Activated naive CD4-positive, alpha-beta T cell treated with anti-CD3 and anti-CD28 coated beads, Interleukin-2, amount 50 U/mL, for 72 hours (primary cell): Measurements from ENCODE around the gene OGFOD2. TPM values are rescaled to one million over a fixed set of nuclear protein-coding genes. Genes with fewer than 3 reads are reported as not detected.
"Not testable (repeated sequence)": the region's sequence is repeated elsewhere in the genome, so short reads cannot be mapped to it uniquely, and the experiment has no call there.

Experiments
- ATAC-seq, 2 donors: fragments of 150-1000 bp; cut with Tn5 transposase; 2 replicates each; pipeline ENCODE4 v1.10.0; 2021; ENCODE audit warnings: mild to moderate bottlenecking in 2 of 2, moderate library complexity in 2 of 2
- DNase-seq, 2 donors: peaks; one replicate each; pipeline ENCODE4 v3.0.0; 2021 to 2022; ENCODE audit warnings: low spot score in 2 of 2
- H3K27ac Mint-ChIP-seq, 2 donors: one replicate each; pipeline ENCODE4 v1.8.0; 2022; ENCODE audit warnings: mild to moderate bottlenecking in 2 of 2, mixed read lengths in 2 of 2
- H3K36me3 Mint-ChIP-seq, 2 donors: one replicate each; pipeline ENCODE4 v1.8.0; 2022; ENCODE audit warnings: mixed read lengths in 2 of 2
- H3K9me3 Mint-ChIP-seq, 2 donors: one replicate each; pipeline ENCODE4 v1.8.0; 2022; ENCODE audit warnings: mixed read lengths in 2 of 2
- total RNA-seq, 2 donors: library from RNA; stranded (reverse); gene quantifications; one replicate each; pipeline ENCODE4 v1.2.3, GENCODE V29; 2022

OGFOD2 gene
- total RNA-seq, 2 donors from 2014 or later = 30.3 to 30.8 TPM

DNA sequence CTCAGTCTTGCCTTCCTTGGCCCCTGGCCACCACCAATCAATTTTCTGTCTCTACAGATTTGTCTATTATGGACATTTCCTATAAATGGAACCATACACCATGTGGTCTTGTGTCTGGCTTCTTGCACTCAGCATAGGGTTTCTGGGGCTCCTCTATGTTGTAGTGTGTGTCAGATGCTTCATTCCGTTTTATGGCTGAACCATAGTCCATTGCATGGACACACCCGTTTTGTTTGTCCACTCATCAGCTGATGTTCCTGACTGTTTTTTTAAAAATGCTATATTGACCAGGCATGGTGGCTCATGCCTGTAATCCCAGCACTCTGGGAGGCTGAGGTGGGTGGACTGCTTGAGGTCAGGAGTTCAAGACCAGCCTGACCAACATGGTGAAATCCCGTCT, 26.4 kb downstream of the OGFOD2 start:
- ATAC-seq = no peak

DNA sequence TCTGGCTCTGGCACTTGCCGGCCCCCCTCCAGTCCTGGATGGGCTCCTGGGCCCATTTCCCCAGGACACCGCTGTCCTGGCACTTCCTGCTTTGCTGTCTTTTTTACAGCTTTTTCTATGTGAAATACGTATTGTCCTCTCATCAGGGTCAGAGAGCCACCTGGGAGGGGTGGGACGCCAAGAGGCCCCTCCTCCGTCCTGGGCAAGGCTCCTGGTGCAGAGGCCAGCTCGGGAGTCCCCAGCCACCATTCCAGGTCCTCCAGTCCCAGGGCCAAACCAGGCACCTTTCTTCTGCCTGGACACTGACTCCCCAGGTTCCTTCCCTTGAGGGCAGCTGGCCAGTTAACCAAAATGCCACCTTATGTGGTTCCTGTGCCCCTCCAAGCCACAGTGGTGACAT, 28.2 kb downstream of the OGFOD2 start:
- H3K36me3 Mint-ChIP-seq = no peaks in the 10 kb centered on the region
- ATAC-seq = no peak
- no peak for DNase-seq
- no peaks in the 10 kb centered on the region for H3K9me3 Mint-ChIP-seq
- H3K27ac Mint-ChIP-seq = peak overlapping the region in 1 of 2 donors; percentile 69

More for the DNA sequence above, 26.4 kb downstream of the OGFOD2 start:
- H3K36me3 Mint-ChIP-seq = no peaks in the 10 kb centered on the region
- H3K27ac Mint-ChIP-seq = no peak overlapping the region
- H3K9me3 Mint-ChIP-seq = no peaks in the 10 kb centered on the region
- DNase-seq = no peak

DNA sequence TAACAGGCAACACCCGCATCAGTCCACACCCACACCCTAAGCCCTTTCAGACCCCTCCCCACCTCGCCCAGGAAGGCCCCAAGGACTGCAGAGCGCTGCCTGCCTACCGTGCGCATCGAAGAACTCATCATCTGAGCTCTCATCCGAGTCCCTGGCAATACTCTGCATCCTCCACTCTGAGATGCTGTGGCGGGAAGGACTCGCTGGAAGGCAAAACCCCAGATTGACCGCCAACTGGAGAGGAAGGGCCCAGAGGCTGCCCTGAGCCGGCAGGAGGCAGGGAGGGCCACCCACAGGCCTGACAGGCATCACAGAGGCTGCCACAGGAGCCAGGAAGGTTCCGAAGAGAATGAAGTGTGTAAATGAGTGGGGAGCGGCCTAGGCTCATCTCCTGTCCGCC, 29.2 kb downstream of the OGFOD2 start:
- DNase-seq (no peak), ATAC-seq (no peak)
- no peaks in the 10 kb centered on the region for H3K36me3 Mint-ChIP-seq
- H3K27ac Mint-ChIP-seq = peak overlapping the region in 1 of 2 donors; percentile 42
- H3K9me3 Mint-ChIP-seq = no peaks in the 10 kb centered on the region

DNA sequence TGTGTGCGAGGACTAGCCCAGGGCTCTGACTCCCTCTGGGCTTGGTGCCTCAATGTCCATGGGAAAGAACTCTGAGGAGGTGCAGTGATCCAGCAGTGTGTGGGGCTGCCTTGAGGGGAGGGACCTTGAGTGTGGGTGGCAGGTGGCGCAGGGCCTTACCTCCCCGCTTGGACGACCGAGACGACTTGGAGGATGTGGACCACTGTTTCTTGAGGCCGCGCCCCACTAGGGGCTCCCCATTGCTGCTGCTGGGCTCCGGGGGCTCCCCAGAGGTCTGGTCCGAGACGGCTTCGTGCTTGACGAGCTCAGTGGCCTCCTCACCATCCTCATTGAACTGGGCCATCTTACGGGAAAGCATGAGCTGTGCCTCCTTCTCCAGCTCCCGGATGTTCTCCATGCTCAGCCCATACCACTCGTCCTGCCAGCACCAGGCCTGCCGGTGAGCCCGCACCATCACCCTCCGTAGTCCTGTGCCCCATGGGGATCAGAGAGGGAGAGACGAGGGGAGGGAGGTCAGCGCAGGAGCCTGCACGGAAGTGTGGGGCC, 30.1 kb downstream of the OGFOD2 start:
- Mint-ChIP-seq H3K9me3 (no peaks in the 10 kb centered on the region), H3K36me3 (no peaks in the 10 kb centered on the region), H3K27ac (peak overlapping the region in 1 of 2 donors; percentile 42)
- no peak for ATAC-seq
- no peak for DNase-seq

GRCh38 chr12:123006977-123007376, 31.9 kb downstream of the OGFOD2 start:
- no peak for ATAC-seq
- Mint-ChIP-seq H3K9me3 (no peaks in the 10 kb centered on the region), H3K27ac (no peak overlapping the region), H3K36me3 (no peaks in the 10 kb centered on the region)
- no peak for DNase-seq

DNA sequence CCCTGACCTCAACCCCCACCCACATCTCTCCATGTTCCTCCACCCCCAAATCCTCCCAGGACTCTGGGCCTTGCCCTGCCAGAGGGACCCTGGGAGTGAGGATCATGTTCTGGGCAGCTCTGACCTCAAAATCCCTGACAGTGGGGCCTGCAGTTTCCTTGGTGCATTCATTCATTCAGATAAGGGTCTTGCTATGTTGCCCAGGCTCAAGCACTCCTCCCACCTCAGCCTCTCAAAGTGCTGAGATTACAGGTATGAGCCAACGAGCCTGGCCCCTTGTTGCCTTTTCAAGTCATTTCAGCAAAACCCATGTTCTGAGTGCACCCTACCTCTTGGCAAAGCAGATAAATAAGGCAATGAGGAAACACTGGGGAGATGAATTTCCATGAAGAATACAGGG, 35.1 kb downstream of the OGFOD2 start:
- no peak for ATAC-seq
- DNase-seq = no peak
- Mint-ChIP-seq H3K36me3 (no peaks in the 10 kb centered on the region), H3K27ac (peak overlapping the region in 1 of 2 donors; percentile 69), H3K9me3 (no peaks in the 10 kb centered on the region)

- no peak for ATAC-seq
- no peaks in the 10 kb centered on the region for H3K9me3 Mint-ChIP-seq
Observed at GRCh38 chr12:123010681-123011080, 35.6 kb downstream of the OGFOD2 start.

DNA sequence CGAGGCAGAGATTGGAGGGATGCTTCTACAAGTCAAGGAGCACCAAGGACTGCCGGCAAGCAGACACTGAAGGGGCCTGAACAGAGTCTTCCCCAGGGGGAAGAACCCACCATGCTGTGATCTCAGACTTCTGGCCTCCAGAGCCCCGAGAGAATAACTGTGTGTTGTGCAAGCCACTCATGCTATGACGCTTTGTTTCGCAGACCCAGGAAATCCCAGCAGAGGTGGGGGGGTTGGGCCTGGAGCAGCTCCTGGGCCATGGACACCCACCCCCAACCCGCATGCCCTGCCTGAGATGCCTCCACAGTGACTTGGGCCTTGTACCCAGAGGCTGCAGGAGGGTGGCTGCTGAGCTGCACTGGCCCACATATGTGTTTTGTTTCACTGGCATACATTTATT, 36.7 kb downstream of the OGFOD2 start:
- ATAC-seq (no peak), DNase-seq (no peak)
- no peaks in the 10 kb centered on the region for H3K36me3 Mint-ChIP-seq
- peak overlapping the region in 1 of 2 donors; percentile 77 for H3K27ac Mint-ChIP-seq
- no peaks in the 10 kb centered on the region for H3K9me3 Mint-ChIP-seq

More at GRCh38 chr12:123010681-123011080, 35.6 kb downstream of the OGFOD2 start:
- Mint-ChIP-seq H3K36me3 (no peaks in the 10 kb centered on the region), H3K27ac (peak overlapping the region in 1 of 2 donors; percentile 69)
- DNase-seq = no peak

DNA sequence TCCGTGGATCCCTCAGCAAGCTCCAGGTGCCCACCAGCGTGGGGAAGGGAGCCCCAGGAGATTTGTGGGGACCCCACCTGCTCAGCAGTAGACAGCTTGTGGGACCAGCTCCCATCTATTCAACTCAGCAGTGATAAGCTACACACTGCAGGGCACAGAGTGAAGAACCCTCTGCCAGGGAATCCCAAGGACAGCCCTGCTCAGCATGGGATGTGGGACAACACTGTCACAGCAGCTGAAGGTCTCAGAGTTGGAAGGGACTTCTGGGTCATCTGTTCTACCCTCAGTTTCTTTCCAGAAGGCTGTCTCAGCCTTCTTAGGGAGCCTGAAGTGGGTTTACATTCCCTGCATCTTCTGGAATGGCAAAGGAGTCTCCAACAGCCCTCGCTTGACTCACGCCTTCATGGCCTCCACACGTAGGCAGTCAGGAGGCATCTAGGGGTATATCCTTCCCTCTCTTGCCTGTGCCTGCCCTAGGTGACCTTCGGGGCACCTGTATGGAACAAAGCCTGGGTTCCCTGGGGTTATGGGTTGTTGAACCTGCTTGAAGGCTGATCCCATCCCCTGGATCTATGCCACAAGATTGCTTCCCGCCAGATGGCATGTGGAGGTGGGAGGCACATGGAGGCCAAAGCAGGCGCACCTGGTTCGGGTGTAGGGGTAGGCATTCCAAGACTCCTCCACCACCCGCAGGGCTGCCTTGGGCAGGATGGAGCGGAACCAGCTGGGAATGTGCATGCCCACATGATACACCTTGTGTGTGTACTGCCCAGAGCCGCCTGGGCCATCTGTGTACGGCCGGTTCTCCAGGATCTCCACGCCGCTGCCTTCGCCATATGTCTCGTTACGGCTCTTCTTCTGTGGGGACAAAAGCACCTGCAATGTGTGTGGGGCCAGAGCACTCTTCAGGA, 38.4 kb downstream of the OGFOD2 start:
- Mint-ChIP-seq H3K27ac (peak overlapping the region; percentile 44 to 48), H3K36me3 (no peaks in the 10 kb centered on the region), H3K9me3 (no peaks in the 10 kb centered on the region)
- ATAC-seq (no peak), DNase-seq (no peak)

DNA sequence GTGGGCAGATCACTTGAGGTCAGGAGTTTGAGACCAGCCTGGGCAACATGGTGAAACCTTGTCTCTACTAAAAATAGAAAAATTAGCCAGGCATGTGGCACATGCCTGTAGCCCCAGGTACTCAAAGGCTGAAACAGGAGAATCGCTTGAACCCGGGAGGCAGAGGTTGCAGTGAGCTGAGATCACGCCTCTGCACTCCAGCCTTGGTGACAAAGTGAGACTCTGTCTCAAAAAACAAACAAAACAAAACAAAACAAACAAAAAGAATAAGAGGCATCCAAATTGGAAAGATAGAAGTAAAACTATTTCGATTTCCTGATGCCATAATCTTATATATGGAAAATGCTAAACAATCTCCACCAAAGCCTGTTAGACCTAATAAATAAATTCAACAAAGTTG, 39.4 kb downstream of the OGFOD2 start:
- not testable (repeated sequence) for H3K27ac Mint-ChIP-seq, H3K9me3 Mint-ChIP-seq, H3K36me3 Mint-ChIP-seq, DNase-seq, ATAC-seq

- Mint-ChIP-seq H3K9me3 (no peaks in the 10 kb centered on the region), H3K36me3 (no peaks in the 10 kb centered on the region), H3K27ac (peak overlapping the region in 1 of 2 donors; percentile 33)
- DNase-seq (no peak), ATAC-seq (no peak)
Observed at GRCh38 chr12:123017753-123018152, 42.7 kb downstream of the OGFOD2 start.

DNA sequence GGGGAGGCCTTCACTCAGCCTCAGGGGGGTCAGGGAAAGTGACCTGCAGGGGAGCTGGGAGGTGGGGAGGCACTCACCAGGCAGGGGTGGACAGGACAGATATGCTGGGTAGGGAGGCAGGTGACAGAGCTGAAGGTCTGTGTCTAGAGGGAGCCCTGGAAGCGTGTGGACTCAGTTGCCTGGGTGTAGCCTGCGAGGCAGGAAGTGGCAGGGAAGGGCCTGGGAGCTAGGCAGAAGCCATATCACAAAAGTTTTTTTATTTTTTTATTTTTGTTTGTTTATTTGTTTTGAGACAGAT, 44.7 kb downstream of the OGFOD2 start:
- DNase-seq (no peak), ATAC-seq (no peak)
- no peaks in the 10 kb centered on the region for H3K36me3 Mint-ChIP-seq
- peak overlapping the region; percentile 60 to 84 for H3K27ac Mint-ChIP-seq
- H3K9me3 Mint-ChIP-seq = no peaks in the 10 kb centered on the region

- H3K27ac Mint-ChIP-seq = no peak overlapping the region
- no peaks in the 10 kb centered on the region for H3K9me3 Mint-ChIP-seq
- ATAC-seq (no peak), DNase-seq (no peak)
- H3K36me3 Mint-ChIP-seq = no peaks in the 10 kb centered on the region
Observed at GRCh38 chr12:123021688-123022604, 46.9 kb downstream of the OGFOD2 start.

DNA sequence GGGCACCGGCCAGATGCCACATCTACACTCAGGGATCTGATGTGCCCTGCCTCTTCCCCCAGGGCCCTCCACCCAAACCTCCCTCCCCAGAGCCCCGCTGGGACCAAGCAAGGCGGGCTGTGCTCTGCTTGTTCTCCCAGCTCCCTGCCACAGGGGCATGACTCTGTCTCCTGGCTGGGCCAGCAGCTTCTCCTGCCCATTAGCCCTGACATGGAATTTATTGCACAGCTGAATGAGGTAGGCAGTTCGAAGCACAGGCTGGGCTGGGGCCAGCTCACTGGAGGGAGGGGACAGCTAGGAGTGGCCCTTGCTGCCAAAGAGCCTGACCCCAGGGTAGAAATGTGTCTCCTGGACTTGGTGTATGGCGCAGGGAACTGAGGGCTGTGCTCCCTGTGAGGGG, 47.8 kb downstream of the OGFOD2 start:
- DNase-seq (no peak), ATAC-seq (no peak)
- Mint-ChIP-seq H3K36me3 (no peaks in the 10 kb centered on the region), H3K9me3 (no peaks in the 10 kb centered on the region), H3K27ac (no peak overlapping the region)

GRCh38 chr12:123024819-123025391, 49.9 kb downstream of the OGFOD2 start:
- Mint-ChIP-seq H3K27ac (peak overlapping the region; percentile 55 to 95), H3K36me3 (no peaks in the 10 kb centered on the region), H3K9me3 (no peaks in the 10 kb centered on the region)
- DNase-seq (peak in 1 of 2 donors; percentile 43), ATAC-seq (peak; percentile 88 to 96)

DNA sequence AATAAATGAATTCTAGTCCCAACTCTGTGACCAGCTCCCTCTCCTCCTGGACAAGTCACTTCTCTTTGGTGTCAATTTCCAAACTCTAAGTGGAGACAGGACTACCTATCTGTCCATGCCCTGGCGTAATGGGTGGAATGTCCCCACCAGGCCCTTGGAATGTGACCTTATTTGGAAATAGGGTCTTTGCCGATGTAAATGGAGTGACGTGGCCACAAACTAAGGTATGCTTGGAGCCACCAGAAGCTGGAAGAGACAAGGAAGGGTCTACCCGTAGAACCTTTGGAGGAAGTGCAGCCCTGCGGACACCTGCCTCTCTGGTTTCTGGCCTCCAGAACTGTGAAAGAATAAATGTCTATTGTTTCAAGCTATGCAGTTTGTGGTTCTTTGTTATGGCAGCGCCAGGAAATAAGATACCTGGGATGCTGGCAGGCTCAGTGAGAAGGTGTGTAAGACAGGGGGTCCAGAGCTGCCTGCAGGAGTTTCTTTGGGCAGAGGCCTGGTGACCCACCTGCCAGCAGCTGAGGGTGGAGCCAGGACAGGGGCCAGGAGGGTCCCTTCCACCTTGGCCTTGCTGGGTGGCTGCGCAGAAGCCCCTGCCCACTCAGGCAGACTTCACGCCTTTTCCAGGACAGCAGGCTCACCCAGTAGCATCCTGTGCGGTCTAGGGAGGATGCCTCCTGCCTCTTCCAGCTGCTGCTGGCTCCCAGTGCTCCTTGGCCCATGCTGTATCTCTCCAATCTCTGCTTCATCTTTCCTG, 51.2 kb downstream of the OGFOD2 start:
- Mint-ChIP-seq H3K27ac (peak overlapping the region in 1 of 2 donors; percentile 60), H3K36me3 (no peaks in the 10 kb centered on the region), H3K9me3 (no peaks in the 10 kb centered on the region)
- no peak for ATAC-seq
- no peak for DNase-seq
